OCI-LY7 (cell line): ENCODE data around the gene GCFC2.

Source experiments
- CTCF ChIP-seq: fragments of 200-600 bp; sonication (generic); conservative IDR thresholded peaks from 2 replicates; pipeline ENCODE4 v1.5.1; 2014; ENCODE audit warnings: mild to moderate bottlenecking, antibody characterized with exemption, low read length, moderate library complexity, mixed read lengths
- EZH2phosphoT487 ChIP-seq: fragments of 200-600 bp; sonication (generic); IDR thresholded peaks from 2 replicates; pipeline ENCODE4 v1.6.1; 2018; ENCODE audit warnings: low read depth, borderline replicate concordance, mild to moderate bottlenecking, mixed run types, antibody characterized with exemption, low read length, moderate library complexity, mixed read lengths

- TF ChIP-seq CTCF: no peak
- no peak for TF ChIP-seq EZH2phosphoT487
Measured at GRCh38 chr2:75703589-75704287, 7.0 kb downstream of the GCFC2 start.
